Skin of body (tissue), 2 donors: ENCODE results near the gene TMEM235. TPM values are rescaled to one million over a fixed set of nuclear protein-coding genes. Genes with fewer than 3 reads are reported as not detected.
A peak's percentile ranks its signal among the peaks of the same experiment; 100 is the strongest.

Experiments used
- DNase-seq: peaks from one replicate; lab custom pipeline; 2025; lab: John Stamatoyannopoulos, UW
- total RNA-seq: library from RNA; depleted of rRNA; stranded (reverse); fragments of >200 nt; gene quantifications from one replicate; pipeline ENCODE4 v1.2.3, GENCODE V29; 2014

TMEM235 gene
- not detected for total RNA-seq

GRCh38 chr17:78230996-78231935 lies at the start of gene TMEM235:
Gene TMEM235 (plus strand): TSS chr17:78231631. CDS start chr17:78232024, 393 bp downstream.
- DNase-seq, result no peak

DNA sequence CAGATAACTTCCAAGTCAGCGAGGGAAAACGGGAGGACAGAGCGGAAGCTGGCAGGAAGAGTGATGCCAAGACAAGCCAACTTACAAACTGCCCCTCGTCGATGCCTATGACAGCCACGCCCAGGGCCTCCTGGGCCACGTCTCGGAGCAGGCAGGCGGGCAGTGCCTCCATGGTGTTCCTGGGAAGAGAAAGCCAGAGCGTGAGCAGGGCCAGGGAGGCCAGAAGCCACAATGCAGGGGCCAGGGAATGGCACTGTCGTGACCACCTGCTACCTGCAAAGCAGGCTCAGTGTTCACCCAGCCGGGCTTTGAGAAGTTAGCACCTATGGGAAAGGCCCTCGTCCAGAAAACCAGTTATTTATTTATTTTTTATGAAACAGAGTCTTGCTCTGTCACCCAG lies 48.9 kb upstream of the TMEM235 start:
- DNase-seq, result no peak

DNA sequence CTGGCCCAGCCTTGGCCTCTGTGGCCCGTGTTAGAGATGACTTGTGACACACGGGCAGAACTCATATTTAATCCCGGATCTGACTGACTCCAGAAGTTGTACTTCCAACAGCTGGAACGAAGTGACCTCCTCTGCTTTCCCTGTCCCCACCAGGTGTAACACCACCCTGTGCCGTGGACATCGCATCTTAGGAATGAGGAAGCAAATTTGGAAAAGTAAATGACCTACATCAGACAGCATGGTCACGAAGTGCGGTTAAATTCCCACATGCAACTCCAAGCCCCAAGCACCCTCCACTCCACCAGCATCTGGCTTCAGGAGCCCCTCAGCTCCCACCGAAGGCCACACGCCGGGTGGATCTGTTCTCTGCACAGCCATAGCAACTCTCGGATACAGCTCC lies 47.5 kb upstream of the TMEM235 start:
- no peak for DNase-seq

DNA sequence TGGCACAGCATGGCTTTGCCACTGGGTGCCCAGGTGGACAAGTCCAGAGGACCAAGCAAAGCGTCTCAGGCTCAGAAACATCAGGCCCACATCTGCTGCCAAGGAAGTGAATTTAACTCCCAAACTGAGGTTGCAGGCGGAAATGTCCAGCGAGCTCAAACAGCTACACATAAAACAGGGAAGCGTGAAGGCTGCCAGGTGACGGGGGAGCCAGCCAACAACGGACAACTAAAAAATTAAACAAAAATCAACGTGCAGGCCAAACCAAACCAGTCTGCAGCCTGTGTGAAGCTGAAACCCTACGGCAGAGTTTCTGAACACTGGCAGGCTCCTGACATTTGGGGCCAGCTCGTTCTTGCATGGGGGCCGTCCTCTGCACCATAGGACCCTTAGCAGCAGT lies 47.1 kb upstream of the TMEM235 start:
- no peak for DNase-seq

DNA sequence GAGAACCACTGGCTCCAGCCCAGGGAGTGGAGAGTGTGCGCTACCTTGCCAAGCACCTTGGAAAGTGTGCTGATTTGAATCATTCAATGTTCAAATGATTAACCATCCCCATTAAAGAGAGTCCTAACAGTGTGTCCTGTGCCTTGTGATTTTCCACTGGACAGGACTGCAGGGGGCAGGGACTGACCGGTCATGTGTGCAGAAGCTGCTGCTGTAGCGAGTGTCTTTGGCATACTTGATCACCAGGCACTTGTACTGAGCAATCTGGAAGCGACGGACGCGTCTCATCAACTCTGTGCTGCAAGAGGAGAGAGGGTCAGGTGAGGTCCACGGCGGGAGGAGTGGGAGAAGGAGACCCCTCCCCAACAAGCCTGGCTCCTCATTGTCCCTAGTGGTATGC lies 46.6 kb upstream of the TMEM235 start:
- DNase-seq, result no peak

- peak; percentile 37 for DNase-seq
Observed at GRCh38 chr17:78185981-78186691, 45.3 kb upstream of the TMEM235 start.

DNA sequence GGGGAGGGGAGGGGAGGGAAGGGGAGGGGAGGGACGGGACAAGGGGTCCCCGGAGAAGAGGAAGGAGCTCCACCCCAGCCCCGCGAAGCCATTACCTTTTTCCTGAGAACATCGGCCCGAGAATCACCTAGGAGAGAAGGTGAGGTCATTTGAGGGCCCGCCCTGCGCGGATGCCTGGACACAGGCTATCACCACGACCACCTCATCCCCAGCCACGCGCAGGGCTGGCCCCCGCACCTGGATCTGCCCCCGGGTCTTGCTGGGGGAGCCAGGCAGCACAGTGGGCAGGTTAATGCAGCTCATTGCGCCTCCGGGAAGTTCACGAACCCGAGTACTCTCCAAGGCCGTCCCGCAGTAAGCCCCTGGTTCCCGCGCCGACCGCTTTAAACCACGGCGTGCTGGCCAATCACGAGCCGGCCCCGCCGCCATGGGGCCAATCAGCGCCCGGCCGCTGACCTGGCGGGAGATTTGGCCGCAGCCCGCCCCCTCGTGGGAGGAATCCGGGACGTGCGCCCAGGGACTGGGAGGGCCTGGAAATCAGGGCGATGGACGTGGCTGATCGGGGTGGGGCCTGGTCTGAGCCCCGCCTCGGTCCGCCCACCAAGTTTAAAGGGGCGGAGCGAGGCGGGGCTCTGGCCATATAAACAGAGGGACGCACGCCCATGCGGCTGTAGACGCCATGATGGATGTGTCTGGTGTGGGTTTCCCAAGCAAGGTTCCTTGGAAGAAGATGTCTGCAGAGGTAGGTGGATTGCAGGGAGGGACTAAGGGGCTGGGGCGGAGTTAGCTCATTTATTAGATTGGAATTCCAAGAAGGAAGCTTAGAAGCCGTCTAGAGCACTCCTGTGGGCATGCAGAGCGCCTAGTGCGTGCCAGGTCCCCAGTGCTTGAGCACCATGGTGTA lies 44.5 kb upstream of the TMEM235 start, which contains the start of the genes AFMID and TK1:
TSS of gene AFMID (plus strand) at position 671 of the 904 bp plus-strand sequence. CDS start at position 680, 9 bp downstream.
TSS of gene TK1 (minus strand) at position 361 of the 904 bp plus-strand sequence. CDS start at position 303, 58 bp downstream.
- DNase-seq, result peak; percentile 95

- no peak for DNase-seq
Observed at GRCh38 chr17:78196716-78197115, 34.7 kb upstream of the TMEM235 start.

GRCh38 chr17:78197147-78197832 lies 34.1 kb upstream of the TMEM235 start:
- DNase-seq, result no peak

DNA sequence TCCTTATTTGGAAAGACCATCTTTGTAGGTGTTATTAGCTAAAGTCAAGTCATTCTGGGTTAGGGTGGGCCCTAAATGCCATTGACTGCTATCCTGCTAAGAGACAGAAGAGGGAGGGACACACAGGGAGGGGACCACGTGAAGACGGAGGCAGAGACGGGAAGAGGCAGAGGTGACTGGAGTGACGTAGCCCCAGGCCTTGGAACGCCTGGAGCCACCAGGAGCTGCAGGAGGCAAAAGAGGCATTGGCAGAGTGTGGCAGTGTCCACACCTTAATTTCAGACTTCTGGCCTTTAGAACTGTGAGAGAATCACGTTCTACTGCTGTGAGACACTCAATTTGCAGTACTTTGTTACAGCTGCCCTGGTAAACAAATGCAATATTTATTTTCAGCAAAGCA lies 31.0 kb upstream of the TMEM235 start:
- no peak for DNase-seq

GRCh38 chr17:78202666-78203065 lies 28.8 kb upstream of the TMEM235 start:
- DNase-seq, result no peak

GRCh38 chr17:78204387-78205123 lies 26.9 kb upstream of the TMEM235 start:
- no peak for DNase-seq

DNA sequence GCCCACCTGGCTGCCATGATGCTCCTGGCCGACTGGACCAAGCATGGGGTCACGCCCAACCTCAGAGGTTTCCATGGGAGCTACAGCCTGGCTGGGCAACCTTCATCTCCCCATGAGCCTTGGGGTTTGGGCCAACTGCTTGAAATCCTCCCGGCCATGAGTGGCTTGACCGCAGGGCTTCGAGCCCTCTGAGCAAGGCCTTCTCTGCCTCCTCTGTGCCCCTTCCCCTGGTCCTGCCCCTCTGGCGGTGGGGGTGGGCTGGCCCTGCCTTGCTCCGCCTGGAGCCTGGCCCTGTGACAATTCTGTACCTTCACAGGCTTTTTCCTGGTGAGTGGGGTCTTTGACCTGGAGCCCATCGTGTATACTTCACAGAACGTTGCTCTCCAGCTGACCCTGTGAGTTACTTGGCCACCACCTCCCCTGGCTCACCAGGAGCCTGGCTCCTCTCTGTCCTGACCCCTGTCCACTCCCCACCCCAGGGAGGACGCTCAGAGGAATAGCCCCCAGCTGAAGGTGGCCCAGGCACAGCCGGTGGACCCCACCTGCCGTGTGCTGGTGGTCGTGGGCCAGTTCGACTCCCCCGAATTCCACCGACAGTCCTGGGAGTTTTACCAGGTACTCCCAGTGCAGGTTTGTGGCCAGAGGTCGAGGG lies 26.2 kb upstream of the TMEM235 start:
- DNase-seq, result no peak

DNA sequence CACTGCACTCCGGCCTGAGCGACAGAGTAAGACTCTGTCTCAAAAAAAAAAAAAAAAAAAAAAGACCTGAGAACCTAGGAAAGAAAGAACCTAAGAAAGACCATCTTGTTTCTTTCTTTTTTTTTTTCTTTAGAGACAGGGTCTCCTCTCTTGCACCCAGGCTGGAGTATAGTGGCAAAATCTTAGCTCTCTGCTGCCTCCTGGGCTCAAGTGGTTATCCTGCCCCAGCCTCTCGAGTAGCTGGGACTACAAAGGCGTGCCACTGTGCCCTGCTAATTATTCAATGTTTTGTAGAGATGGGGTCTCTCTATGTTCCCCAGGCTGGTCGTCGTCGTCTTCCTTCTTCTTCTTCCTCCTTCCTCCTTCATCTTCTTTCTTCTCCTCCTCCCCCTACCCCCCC lies 25.1 kb upstream of the TMEM235 start:
- DNase-seq, result no peak

- no peak for DNase-seq
Observed at GRCh38 chr17:78208486-78208885, 22.9 kb upstream of the TMEM235 start.

- no peak for DNase-seq
Observed at GRCh38 chr17:78210111-78210510, 21.3 kb upstream of the TMEM235 start.

DNA sequence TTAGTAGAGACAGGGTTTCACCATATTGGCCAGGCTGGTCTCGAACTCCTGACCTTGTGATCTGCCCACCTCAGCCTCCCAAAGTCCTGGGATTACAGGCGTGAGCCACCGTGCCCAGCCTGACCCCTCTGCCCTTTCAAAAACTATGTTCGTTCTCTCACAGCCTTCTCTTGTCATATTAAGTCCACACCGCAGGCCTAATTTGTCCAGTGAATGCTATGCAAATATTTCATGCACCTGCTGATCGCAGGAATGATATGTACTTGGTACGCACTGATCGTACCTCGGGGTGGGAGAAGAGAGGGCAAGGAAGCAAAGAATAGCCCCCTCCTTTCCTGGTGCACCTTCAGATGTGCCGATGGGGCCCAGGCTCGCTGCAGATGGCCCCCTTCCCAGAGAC lies 20.4 kb upstream of the TMEM235 start:
- no peak for DNase-seq

DNA sequence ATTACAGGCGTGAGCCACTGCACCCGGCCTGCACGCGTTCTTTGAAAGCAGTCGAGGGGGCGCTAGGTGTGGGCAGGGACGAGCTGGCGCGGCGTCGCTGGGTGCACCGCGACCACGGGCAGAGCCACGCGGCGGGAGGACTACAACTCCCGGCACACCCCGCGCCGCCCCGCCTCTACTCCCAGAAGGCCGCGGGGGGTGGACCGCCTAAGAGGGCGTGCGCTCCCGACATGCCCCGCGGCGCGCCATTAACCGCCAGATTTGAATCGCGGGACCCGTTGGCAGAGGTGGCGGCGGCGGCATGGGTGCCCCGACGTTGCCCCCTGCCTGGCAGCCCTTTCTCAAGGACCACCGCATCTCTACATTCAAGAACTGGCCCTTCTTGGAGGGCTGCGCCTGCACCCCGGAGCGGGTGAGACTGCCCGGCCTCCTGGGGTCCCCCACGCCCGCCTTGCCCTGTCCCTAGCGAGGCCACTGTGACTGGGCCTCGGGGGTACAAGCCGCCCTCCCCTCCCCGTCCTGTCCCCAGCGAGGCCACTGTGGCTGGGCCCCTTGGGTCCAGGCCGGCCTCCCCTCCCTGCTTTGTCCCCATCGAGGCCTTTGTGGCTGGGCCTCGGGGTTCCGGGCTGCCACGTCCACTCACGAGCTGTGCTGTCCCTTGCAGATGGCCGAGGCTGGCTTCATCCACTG lies 17.3 kb upstream of the TMEM235 start, which contains the start of gene BIRC5:
TSS of gene BIRC5 (plus strand) at position 238 of the 690 bp plus-strand sequence. CDS start at position 302, 64 bp downstream.
- DNase-seq, result peak; percentile 36

DNA sequence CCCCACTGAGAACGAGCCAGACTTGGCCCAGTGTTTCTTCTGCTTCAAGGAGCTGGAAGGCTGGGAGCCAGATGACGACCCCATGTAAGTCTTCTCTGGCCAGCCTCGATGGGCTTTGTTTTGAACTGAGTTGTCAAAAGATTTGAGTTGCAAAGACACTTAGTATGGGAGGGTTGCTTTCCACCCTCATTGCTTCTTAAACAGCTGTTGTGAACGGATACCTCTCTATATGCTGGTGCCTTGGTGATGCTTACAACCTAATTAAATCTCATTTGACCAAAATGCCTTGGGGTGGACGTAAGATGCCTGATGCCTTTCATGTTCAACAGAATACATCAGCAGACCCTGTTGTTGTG lies 16.7 kb upstream of the TMEM235 start:
- DNase-seq, result no peak
